ENCODE results near the gene PCDHB6.
"Not testable (repeated sequence)": the region's sequence is repeated elsewhere in the genome, so short reads cannot be mapped to it uniquely, and the experiment has no call there.

The PCDHB6 gene

DNA sequence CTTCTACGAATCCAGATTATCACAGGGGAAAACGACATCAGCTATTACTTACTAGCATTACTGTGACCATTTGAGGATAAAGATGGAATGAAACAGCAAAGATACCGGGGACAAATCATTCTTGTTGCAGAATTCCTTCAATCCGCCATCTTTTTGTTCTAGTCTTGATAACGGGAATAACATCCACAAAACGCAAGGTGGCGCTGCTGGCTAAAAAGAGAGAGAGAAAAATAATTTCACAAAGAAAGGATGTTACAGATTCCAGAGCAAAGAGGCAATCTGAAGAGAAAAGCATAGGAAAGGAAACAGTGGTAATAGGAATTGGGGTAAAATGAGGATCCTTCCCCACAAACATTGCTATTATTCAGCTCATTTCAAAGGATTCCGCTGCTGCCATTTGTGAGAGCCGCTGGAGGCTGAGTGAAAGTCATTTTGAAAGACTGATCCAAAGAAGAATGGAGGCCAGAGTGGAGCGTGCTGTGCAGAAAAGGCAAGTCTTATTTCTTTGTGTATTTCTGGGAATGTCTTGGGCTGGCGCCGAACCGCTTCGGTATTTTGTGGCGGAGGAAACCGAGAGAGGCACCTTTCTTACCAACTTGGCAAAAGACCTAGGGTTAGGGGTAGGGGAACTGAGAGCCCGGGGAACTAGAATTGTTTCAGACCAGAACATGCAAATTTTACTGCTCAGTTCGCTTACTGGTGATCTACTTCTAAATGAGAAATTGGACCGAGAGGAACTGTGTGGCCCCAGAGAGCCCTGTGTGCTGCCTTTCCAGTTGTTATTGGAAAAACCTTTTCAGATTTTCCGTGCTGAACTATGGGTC lies 22.7 kb downstream of the PCDHB6 start, which contains the start of gene PCDHB7:
PCDHB7 (plus strand) TSS at position 264 of the 824 bp plus-strand sequence; CDS start at position 456, 192 bp downstream.
- DNase-seq: peak in 1 of 2 donors; percentile 21

DNA sequence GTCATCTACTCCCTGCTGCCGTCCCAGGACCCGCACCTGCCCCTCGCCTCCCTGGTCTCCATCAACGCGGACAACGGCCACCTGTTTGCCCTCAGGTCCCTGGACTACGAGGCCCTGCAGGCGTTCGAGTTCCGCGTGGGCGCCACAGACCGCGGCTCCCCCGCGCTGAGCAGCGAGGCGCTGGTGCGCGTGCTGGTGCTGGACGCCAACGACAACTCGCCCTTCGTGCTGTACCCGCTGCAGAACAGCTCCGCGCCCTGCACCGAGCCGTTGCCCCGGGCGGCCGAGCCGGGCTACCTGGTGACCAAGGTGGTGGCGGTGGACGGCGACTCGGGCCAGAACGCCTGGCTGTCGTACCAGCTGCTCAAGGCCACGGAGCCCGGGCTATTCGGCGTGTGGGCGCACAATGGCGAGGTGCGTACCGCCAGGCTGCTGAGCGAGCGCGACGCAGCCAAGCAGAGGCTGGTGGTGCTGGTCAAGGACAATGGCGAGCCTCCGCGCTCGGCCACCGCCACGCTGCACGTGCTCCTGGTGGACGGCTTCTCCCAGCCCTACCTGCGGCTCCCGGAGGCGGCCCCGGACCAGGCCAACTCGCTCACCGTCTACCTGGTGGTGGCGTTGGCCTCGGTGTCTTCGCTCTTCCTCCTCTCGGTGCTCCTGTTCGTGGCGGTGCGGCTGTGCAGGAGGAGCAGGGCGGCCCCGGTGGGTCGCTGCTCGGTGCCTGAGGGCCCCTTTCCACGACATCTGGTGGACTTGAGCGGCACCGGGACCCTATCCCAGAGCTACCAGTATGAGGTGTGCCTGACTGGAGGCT lies 24.6 kb downstream of the PCDHB6 start:
- not testable (repeated sequence) for DNase-seq

DNA sequence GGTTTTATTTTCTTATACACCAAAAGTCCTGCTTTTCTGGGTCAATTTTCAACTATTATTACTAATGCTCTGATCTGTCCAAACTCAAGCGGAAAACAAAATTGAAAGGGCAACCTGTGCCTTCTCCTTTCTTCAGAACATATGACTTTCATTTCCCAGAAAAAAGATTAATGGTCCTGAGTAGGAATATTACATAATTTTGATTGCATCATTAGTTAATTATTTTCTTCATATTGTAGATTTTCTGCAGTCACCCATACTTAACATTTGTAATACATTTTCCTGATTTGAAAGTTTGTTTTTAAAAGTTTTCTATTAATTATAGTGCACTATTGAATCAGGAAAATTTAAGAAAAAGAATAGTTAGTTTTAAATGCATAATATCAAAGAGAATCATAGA lies 26.1 kb downstream of the PCDHB6 start:
- DNase-seq: no peak

DNA sequence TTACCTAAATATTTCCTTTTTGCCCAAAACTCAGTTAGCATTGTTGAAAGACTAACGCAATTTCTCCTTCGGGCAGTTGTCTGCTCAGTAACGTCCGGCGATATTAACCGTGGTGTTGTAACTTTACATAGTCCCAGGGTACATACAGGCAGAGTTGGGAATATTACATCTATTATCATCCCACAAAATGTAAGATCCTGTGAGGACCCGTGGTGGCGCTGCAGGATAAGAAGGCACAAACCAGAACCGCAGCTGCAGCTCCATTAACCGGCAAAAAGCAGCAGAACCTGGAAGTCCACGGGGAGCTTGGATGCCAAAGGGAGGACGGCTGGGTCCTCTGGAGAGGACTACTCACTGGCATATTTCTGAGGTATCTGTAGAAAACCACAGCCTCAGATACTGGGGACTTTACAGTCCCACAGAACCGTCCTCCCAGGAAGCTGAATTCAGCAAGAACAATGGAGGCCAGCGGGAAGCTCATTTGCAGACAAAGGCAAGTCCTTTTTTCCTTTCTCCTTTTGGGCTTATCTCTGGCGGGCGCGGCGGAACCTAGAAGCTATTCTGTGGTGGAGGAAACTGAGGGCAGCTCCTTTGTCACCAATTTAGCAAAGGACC lies 27.8 kb downstream of the PCDHB6 start, which contains the start of gene PCDHB8:
PCDHB8 (plus strand) TSS at position 214 of the 615 bp plus-strand sequence; CDS start at position 459, 245 bp downstream.
- DNase-seq: not testable (repeated sequence)

DNA sequence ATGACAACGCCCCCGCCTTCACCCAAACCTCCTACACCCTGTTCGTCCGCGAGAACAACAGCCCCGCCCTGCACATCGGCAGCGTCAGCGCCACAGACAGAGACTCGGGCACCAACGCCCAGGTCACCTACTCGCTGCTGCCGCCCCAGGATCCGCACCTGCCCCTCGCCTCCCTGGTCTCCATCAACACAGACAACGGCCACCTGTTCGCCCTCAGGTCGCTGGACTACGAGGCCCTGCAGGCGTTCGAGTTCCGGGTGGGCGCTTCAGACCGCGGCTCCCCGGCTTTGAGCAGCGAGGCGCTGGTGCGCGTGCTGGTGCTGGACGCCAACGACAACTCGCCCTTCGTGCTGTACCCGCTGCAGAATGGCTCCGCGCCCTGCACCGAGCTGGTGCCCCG lies 29.5 kb downstream of the PCDHB6 start:
- not testable (repeated sequence) for DNase-seq

DNA sequence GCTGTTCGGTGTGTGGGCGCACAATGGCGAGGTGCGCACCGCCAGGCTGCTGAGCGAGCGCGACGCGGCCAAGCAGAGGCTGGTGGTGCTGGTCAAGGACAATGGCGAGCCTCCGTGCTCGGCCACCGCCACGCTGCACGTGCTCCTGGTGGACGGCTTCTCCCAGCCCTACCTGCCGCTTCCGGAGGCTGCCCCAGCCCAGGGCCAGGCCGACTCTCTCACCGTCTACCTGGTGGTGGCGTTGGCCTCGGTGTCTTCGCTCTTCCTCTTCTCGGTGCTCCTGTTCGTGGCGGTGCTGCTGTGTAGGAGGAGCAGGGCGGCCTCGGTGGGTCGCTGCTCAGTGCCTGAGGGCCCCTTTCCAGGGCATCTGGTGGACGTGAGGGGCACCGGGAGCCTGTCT lies 30.0 kb downstream of the PCDHB6 start:
- not testable (repeated sequence) for DNase-seq

DNA sequence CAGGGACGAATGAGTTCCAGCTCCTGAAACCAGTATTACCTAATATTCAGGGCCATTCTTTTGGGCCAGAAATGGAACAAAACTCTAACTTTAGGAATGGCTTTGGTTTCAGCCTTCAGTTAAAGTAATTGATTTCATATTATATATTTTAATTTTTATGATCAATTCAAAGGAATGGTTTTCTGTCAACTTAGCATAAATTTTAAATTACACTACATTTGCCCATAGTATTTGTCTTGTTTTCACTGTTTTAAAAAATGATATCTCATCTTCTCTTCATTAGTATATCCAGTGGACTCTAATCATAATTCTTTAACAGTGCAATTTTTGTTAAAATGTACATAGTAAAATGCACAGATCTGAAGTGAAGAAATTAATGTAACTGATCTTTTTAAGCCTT lies 30.5 kb downstream of the PCDHB6 start:
- no peak for DNase-seq

DNA sequence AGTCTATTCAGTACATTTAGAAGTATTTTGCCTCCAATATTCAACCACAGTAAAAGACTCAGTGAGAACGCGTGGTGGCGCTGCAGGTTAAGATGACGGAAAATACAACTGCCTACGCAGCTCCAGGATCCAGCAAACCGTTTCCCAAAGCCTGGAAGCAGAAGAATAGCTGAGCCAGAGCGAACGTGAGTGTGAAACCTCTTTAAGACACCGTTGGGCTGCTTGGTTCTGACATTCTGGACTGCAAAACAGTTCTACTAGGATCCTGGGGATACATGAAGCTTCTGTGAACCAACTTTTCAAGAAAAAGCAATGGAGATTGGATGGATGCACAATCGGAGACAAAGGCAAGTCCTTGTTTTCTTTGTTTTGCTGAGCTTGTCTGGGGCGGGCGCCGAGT lies 32.4 kb downstream of the PCDHB6 start, which contains the start of gene PCDHB16:
PCDHB16 (plus strand) TSS at position 140 of the 400 bp plus-strand sequence; CDS start at position 313, 173 bp downstream.
- DNase-seq: peak in 1 of 2 donors; percentile 6

DNA sequence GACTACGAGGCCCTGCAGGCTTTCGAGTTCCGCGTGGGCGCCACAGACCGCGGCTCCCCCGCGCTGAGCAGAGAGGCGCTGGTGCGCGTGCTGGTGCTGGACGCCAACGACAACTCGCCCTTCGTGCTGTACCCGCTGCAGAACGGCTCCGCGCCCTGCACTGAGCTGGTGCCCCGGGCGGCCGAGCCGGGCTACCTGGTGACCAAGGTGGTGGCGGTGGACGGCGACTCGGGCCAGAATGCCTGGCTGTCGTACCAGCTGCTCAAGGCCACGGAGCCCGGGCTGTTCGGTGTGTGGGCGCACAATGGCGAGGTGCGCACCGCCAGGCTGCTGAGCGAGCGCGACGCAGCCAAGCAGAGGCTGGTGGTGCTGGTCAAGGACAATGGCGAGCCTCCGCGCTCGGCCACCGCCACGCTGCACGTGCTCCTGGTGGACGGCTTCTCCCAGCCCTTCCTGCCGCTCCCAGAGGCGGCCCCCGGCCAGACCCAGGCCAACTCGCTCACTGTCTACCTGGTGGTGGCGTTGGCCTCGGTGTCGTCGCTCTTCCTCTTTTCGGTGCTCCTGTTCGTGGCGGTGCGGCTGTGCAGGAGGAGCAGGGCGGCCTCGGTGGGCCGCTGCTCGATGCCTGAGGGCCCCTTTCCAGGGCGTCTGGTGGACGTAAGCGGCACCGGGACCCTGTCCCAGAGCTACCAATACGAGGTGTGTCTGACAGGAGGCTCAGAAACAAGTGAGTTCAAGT lies 34.4 kb downstream of the PCDHB6 start:
- DNase-seq: not testable (repeated sequence)

DNA sequence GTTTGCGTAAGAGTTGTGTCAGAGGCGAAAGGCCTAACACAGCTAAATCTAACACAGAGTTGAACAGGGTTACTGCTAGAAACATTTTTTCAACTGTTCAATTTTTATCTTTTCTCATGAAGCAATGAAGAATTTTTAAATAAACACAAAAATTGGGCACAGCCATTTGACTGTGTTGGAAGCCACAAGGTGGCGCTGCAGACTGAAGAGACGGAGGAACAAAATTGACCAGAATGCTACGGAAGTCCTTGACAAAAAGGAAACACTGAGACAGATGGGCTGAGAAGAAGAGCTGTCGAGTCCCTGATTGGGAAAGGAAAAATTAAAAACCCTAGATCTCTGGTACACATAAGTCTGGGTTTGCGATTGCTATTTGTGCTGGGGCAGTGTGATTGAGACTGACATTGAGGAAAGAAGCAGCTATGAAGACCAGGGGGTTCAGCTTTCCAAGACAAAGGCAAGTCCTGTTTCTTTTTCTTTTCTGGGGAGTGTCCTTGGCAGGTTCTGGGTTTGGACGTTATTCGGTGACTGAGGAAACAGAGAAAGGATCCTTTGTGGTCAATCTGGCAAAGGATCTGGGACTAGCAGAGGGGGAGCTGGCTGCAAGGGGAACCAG lies 37.1 kb downstream of the PCDHB6 start, which contains the start of gene PCDHB9:
PCDHB9 (plus strand) TSS at position 265 of the 616 bp plus-strand sequence; CDS start at position 423, 158 bp downstream.
- DNase-seq: peak in 1 of 2 donors; percentile 0

DNA sequence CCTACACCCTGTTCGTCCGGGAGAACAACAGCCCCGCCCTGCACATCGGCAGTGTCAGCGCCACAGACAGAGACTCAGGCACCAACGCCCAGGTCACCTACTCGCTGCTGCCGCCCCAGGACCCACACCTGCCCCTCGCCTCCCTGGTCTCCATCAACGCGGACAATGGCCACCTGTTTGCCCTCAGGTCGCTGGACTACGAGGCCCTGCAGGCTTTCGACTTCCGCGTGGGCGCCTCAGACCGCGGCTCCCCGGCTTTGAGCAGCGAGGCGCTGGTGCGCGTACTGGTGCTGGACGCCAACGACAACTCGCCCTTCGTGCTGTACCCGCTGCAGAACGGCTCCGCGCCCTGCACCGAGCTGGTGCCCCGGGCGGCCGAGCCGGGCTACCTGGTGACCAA lies 38.8 kb downstream of the PCDHB6 start:
- DNase-seq: not testable (repeated sequence)

DNA sequence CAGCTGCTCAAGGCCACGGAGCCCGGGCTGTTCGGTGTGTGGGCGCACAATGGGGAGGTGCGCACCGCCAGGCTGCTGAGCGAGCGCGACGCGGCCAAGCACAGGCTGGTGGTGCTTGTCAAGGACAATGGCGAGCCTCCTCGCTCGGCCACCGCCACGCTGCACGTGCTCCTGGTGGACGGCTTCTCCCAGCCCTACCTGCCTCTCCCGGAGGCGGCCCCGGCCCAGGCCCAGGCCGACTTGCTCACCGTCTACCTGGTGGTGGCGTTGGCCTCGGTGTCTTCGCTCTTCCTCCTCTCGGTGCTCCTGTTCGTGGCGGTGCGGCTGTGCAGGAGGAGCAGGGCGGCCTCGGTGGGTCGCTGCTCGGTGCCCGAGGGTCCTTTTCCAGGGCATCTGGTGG lies 39.3 kb downstream of the PCDHB6 start:
- DNase-seq: not testable (repeated sequence)

DNA sequence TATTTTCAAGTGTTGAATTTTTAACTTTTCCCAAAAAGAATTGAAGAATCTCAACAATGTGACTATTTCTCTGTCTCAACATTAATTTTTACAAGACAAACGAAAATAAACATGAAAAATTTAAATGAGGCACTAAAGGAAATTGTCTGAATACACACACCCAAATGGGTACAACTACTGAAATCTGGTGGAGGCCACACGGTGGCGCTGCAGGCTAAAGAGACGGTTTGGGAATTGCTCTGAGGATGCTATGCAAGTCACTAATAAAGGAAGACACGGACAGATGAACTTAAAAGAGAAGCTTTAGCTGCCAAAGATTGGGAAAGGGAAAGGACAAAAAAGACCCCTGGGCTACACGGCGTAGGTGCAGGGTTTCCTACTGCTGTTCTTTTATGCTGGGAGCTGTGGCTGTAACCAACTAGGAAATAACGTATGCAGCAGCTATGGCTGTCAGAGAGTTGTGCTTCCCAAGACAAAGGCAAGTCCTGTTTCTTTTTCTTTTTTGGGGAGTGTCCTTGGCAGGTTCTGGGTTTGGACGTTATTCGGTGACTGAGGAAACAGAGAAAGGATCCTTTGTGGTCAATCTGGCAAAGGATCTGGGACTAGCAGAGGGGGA lies 42.4 kb downstream of the PCDHB6 start, which contains the start of gene PCDHB10:
PCDHB10 (plus strand) TSS at position 244 of the 616 bp plus-strand sequence; CDS start at position 444, 200 bp downstream.
- peak; percentile 3 to 20 for DNase-seq

DNA sequence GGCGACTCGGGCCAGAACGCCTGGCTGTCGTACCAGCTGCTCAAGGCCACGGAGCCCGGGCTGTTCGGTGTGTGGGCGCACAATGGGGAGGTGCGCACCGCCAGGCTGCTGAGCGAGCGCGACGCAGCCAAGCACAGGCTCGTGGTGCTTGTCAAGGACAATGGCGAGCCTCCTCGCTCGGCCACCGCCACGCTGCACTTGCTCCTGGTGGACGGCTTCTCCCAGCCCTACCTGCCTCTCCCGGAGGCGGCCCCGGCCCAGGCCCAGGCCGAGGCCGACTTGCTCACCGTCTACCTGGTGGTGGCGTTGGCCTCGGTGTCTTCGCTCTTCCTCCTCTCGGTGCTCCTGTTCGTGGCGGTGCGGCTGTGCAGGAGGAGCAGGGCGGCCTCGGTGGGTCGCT lies 44.5 kb downstream of the PCDHB6 start:
- DNase-seq: not testable (repeated sequence)

DNA sequence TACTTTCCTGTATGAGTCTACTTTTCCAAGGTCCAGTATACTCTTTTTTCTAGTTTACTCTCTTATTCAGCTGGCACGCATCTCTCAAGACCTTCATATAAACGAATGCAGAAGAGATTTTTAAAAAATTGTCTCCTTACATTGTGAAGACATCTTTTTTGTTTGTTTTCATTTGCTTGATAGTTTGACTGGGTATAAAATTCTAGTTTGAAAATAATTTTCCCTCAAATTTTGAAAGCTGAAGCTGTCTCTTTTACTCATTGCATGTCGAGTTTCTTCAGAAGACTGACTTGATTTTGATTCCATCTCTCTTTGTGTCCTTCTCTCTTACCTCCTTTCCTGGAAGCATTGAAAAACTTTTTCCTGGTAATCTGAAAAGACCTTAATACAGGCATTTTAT lies 46.5 kb downstream of the PCDHB6 start:
- no peak for DNase-seq

DNA sequence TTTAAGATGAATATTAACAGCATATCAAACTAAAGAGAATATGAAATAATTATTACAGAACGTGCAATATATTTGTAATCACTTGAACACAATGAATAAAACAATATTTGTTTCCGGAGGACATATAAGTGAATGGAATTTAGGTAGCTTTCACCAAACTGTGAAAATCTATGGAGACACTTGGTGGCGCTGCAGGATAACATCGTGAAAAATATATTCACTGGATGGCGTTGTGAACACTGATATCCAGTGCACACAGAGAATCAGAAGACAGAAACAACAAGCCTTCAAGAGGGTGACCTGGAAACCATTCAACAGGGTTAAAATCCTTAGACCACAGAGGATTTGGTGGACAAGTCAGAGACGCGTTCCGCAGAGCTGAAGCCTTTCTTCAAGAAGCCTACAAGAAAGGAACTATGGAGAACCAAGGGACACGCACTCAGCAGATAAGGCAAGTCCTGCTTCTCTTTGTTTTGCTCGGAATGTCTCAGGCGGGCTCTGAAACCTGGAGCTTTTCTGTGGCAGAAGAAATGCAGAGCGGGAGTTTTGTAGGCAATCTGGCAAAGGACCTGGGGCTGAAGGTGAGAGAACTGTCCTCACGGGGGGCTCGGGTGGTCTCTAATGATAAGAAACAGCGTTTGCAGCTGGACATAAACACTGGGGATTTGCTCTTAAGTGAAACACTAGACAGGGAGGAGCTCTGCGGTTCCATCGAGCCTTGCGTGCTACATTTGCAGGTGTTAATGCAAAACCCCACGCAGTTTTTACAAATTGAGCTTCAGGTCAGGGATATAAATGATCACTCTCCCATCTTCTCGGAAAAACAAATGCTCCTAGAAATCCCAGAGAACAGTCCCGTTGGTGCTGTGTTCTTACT lies 49.7 kb downstream of the PCDHB6 start, which contains the start of gene PCDHB11:
PCDHB11 (plus strand) TSS at position 269 of the 877 bp plus-strand sequence; CDS start at position 417, 148 bp downstream.
- DNase-seq: no peak

DNA sequence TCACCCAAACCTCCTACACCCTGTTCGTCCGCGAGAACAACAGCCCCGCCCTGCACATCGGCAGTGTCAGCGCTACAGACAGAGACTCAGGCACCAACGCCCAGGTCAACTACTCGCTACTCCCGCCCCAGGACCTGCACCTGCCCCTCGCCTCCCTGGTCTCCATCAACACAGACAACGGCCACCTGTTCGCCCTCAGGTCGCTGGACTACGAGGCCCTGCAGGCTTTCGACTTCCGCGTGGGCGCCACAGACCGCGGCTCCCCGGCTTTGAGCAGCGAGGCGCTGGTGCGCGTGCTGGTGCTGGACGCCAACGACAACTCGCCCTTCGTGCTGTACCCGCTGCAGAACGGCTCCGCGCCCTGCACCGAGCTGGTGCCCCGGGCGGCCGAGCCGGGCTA lies 51.3 kb downstream of the PCDHB6 start:
- DNase-seq: not testable (repeated sequence)

DNA sequence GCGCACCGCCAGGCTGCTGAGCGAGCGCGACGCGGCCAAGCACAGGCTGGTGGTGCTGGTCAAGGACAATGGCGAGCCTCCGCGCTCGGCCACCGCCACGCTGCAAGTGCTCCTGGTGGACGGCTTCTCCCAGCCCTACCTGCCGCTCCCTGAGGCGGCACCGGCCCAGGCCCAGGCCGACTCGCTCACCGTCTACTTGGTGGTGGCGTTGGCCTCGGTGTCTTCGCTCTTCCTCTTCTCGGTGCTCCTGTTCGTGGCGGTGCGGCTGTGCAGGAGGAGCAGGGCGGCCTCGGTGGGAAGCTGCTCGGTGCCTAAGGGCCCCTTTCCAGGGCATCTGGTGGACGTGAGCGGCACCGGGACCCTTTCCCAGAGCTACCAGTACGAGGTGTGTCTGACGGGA lies 51.8 kb downstream of the PCDHB6 start:
- DNase-seq: not testable (repeated sequence)

Measured in hippocampal formation (tissue), 2 donors.